ENCODE data around the gene NDUFS2. TPM values are rescaled to one million over a fixed set of nuclear protein-coding genes. Genes with fewer than 3 reads are reported as not detected.
"Not testable (repeated sequence)": the region's sequence is repeated elsewhere in the genome, so short reads cannot be mapped to it uniquely, and the experiment has no call there.

The NDUFS2 gene
- total RNA-seq, 2 donors from 2014 or later: 83.5 to 100.0 TPM

DNA sequence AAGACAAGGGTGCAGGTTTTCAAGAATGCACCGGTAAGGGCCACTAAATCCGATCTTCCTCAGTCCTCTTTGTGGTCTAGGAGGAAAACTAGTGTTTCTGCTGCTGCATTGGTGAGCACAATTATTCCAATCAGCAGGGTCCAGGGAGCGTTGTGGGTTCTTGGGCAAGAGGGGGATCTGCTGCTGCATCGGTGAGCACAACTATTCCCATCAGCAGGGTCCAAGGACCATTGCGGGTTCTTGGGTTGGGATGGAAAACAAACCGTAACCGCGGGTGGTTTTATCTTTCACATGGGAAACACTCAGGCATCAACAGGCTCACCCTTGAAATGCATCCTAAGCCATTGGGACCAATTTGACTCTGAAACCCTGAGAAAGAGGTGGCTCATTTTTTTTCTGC, 49.4 kb downstream of the NDUFS2 start:
- no peak overlapping the region for H3K27ac Mint-ChIP-seq
- H3K4me1 ChIP-seq (ENCODE audit: control insufficient read depth, insufficient read depth, low read length): no peaks in the 10 kb centered on the region
- H3K27ac ChIP-seq (ENCODE audit: low read depth, low read length): no peak overlapping the region
- WGBS, 2 experiments (ENCODE audit: insufficient coverage in 1 of 2, insufficient read length in 1 of 2): 94 to 95% methylated on average over 8 of the region's 8 CpGs
- H3K27me3 ChIP-seq (ENCODE audit: control insufficient read depth, insufficient read depth, low read length, poor library complexity, severe bottlenecking): no peaks in the 10 kb centered on the region
- peaks cover 3% of the 10 kb centered on the region for H3K27me3 Mint-ChIP-seq (ENCODE audit: insufficient read depth)
- no peak overlapping the region for H3K4me3 Mint-ChIP-seq
- peaks cover 2% of the 10 kb centered on the region for H3K9me3 ChIP-seq (ENCODE audit: control insufficient read depth, low read length)
- DNase-seq: no peak
- H3K9me3 Mint-ChIP-seq: peaks cover 9% of the 10 kb centered on the region
- peaks cover 10% of the 10 kb centered on the region for H3K4me1 Mint-ChIP-seq
- H3K4me3 ChIP-seq (ENCODE audit: low read length): no peak overlapping the region
- no peaks in the 10 kb centered on the region for H3K36me3 ChIP-seq (ENCODE audit: control insufficient read depth, insufficient read depth, low read length)
- H3K36me3 Mint-ChIP-seq (ENCODE audit: low read depth): peaks cover 3% of the 10 kb centered on the region
- H3K9ac ChIP-seq (ENCODE audit: extremely low read depth, low read length, poor library complexity, severe bottlenecking): no peak overlapping the region
- TF ChIP-seq, protein P1, sequence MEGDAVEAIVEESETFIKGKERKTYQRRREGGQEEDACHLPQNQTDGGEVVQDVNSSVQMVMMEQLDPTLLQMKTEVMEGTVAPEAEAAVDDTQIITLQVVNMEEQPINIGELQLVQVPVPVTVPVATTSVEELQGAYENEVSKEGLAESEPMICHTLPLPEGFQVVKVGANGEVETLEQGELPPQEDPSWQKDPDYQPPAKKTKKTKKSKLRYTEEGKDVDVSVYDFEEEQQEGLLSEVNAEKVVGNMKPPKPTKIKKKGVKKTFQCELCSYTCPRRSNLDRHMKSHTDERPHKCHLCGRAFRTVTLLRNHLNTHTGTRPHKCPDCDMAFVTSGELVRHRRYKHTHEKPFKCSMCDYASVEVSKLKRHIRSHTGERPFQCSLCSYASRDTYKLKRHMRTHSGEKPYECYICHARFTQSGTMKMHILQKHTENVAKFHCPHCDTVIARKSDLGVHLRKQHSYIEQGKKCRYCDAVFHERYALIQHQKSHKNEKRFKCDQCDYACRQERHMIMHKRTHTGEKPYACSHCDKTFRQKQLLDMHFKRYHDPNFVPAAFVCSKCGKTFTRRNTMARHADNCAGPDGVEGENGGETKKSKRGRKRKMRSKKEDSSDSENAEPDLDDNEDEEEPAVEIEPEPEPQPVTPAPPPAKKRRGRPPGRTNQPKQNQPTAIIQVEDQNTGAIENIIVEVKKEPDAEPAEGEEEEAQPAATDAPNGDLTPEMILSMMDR (conservative IDR thresholded peaks at IDR 0.05): no peak

DNA sequence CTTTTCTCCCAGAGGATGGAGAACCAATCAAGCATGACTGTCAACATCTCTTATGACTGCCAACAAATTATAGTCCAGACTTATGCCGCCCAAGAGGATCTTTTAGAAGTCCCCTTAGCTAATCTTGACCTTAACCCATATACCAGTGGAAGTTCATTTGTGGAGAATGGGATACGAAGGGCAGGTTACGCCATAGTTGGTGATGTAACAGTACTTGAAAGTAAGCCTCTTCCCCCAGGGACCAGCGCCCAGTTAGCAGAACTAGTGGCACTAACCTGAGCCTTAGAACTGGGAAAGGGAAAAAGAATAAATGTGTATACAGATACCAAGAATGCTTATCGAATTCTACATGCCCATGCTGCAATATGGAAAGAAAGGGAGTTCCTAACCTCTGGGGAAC, 53.1 kb downstream of the NDUFS2 start:
- H3K4me3 Mint-ChIP-seq; H3K36me3 Mint-ChIP-seq (ENCODE audit: low read depth); DNase-seq; H3K27ac ChIP-seq (ENCODE audit: low read depth, low read length); H3K27ac Mint-ChIP-seq; H3K9ac ChIP-seq (ENCODE audit: extremely low read depth, low read length, poor library complexity, severe bottlenecking); H3K4me1 ChIP-seq (ENCODE audit: control insufficient read depth, insufficient read depth, low read length); H3K36me3 ChIP-seq (ENCODE audit: control insufficient read depth, insufficient read depth, low read length): not testable (repeated sequence)
- peaks cover 26% of the 10 kb centered on the region for H3K9me3 Mint-ChIP-seq
- Histone ChIP-seq H3K4me3 (ENCODE audit: low read length) (peak overlapping the region; percentile 8), H3K9me3 (ENCODE audit: control insufficient read depth, low read length) (peaks cover 26% of the 10 kb centered on the region), H3K27me3 (ENCODE audit: control insufficient read depth, insufficient read depth, low read length, poor library complexity, severe bottlenecking) (peaks cover 23% of the 10 kb centered on the region)
- H3K27me3 Mint-ChIP-seq (ENCODE audit: insufficient read depth): peaks cover 37% of the 10 kb centered on the region
- 94 to 97% methylated on average over 4 to 5 of the region's 5 CpGs for WGBS, 2 experiments (ENCODE audit: insufficient coverage in 1 of 2, insufficient read length in 1 of 2)
- peaks cover 22% of the 10 kb centered on the region for H3K4me1 Mint-ChIP-seq

DNA sequence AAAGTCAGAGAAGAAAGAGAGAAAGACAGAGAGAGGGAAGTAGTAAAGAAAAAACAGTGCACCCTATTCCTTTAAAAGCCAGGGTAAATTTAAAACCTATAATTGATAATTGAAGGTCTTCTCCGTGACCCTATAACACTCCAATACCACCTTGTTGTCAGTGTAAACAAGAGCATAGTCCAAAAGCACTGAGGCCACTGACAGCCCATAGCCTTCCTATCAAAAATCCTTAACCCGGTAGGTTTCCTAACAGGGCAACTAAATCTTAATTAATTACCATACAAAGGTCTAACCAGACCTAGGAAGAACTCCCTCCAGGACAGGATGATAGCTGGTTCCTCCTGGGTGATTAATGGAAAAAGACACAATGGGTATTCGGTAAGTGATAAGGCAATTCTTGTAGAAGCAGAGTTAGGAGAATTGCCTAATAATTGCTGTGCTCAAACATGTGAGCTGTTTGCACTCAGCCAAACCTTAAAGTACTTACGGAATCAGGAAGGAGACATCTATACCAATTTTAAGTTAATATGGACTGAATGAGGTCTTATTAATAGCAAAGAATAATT, 53.9 kb downstream of the NDUFS2 start:
- Histone ChIP-seq H3K9me3 (ENCODE audit: control insufficient read depth, low read length) (peaks cover 26% of the 10 kb centered on the region), H3K4me3 (ENCODE audit: low read length) (peak overlapping the region; percentile 8), H3K27me3 (ENCODE audit: control insufficient read depth, insufficient read depth, low read length, poor library complexity, severe bottlenecking) (peaks cover 30% of the 10 kb centered on the region)
- H3K27ac ChIP-seq (ENCODE audit: low read depth, low read length); H3K4me1 ChIP-seq (ENCODE audit: control insufficient read depth, insufficient read depth, low read length); H3K4me3 Mint-ChIP-seq; H3K36me3 ChIP-seq (ENCODE audit: control insufficient read depth, insufficient read depth, low read length); H3K9ac ChIP-seq (ENCODE audit: extremely low read depth, low read length, poor library complexity, severe bottlenecking); H3K27ac Mint-ChIP-seq; H3K36me3 Mint-ChIP-seq (ENCODE audit: low read depth); DNase-seq: not testable (repeated sequence)
- 69 to 75% methylated on average over 2 to 4 of the region's 4 CpGs for WGBS, 2 experiments (ENCODE audit: insufficient coverage in 1 of 2, insufficient read length in 1 of 2)
- Mint-ChIP-seq H3K9me3 (peaks cover 26% of the 10 kb centered on the region), H3K4me1 (peaks cover 30% of the 10 kb centered on the region), H3K27me3 (ENCODE audit: insufficient read depth) (peaks cover 44% of the 10 kb centered on the region)

DNA sequence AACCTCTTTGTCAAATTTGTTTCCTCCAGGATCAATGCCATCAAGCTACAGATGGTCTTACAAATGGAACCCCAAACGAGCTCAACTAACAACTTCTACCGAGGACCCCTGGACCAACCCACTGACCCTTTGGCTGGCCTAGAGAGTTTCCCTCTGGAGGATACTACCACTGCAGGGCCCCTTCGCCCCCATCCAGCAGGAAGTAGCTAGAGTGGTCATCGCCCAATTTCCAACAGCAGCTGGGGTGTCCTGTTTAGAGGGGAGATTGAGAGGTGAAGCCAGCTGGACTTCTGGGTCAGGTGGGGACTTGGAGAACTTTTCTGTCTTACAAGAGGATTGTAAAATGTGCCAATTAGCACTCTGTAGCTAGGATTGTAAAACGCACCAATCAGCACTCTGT, 54.9 kb downstream of the NDUFS2 start:
- H3K9ac ChIP-seq (ENCODE audit: extremely low read depth, low read length, poor library complexity, severe bottlenecking); H3K36me3 ChIP-seq (ENCODE audit: control insufficient read depth, insufficient read depth, low read length); H3K27ac ChIP-seq (ENCODE audit: low read depth, low read length); H3K4me3 Mint-ChIP-seq; H3K27ac Mint-ChIP-seq; DNase-seq; H3K4me1 ChIP-seq (ENCODE audit: control insufficient read depth, insufficient read depth, low read length); H3K4me3 ChIP-seq (ENCODE audit: low read length); H3K36me3 Mint-ChIP-seq (ENCODE audit: low read depth): not testable (repeated sequence)
- peaks cover 26% of the 10 kb centered on the region for H3K9me3 Mint-ChIP-seq
- WGBS, 2 experiments (ENCODE audit: insufficient coverage in 1 of 2, insufficient read length in 1 of 2): 96 to 97% methylated on average over 3 to 5 of the region's 5 CpGs
- H3K27me3 Mint-ChIP-seq (ENCODE audit: insufficient read depth): peaks cover 55% of the 10 kb centered on the region
- H3K4me1 Mint-ChIP-seq: peaks cover 37% of the 10 kb centered on the region
- peaks cover 26% of the 10 kb centered on the region for H3K9me3 ChIP-seq (ENCODE audit: control insufficient read depth, low read length)
- H3K27me3 ChIP-seq (ENCODE audit: control insufficient read depth, insufficient read depth, low read length, poor library complexity, severe bottlenecking): peaks cover 38% of the 10 kb centered on the region
